ENCODE results near the gene VEPH1.

VEPH1 gene

GRCh38 chr3:157388976-157389375 lies 114.2 kb downstream of the VEPH1 start:
- no peak for DNase-seq (ENCODE audit: low read depth, low spot score)

GRCh38 chr3:157387708-157388435 lies 115.3 kb downstream of the VEPH1 start:
- peak; percentile 44 for DNase-seq (ENCODE audit: low read depth, low spot score)

GRCh38 chr3:157384491-157384890 lies 118.7 kb downstream of the VEPH1 start:
- DNase-seq (ENCODE audit: low read depth, low spot score), result no peak

- no peak for DNase-seq (ENCODE audit: low read depth, low spot score)
Measured at GRCh38 chr3:157384031-157384430, 119.2 kb downstream of the VEPH1 start.

DNA sequence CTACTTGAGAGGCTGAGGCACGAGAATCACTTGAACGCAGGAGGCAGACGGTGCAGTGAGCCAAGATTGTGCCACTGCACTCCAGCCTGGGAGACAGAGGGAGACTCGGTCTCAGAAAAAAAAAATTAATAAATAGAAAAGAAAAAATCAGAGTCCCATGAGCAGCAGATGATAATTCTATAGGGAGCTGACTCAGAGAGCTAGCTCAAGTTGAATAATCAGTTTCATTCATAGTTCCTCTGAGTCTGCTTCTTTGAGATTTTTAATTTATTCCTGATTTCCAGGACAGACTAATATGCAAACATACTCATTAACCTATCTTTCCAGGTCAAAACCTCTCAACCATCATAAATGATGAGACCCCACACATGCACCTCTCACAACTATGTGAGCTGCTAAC lies 121.6 kb downstream of the VEPH1 start:
- no peak for DNase-seq (ENCODE audit: low read depth, low spot score)

DNA sequence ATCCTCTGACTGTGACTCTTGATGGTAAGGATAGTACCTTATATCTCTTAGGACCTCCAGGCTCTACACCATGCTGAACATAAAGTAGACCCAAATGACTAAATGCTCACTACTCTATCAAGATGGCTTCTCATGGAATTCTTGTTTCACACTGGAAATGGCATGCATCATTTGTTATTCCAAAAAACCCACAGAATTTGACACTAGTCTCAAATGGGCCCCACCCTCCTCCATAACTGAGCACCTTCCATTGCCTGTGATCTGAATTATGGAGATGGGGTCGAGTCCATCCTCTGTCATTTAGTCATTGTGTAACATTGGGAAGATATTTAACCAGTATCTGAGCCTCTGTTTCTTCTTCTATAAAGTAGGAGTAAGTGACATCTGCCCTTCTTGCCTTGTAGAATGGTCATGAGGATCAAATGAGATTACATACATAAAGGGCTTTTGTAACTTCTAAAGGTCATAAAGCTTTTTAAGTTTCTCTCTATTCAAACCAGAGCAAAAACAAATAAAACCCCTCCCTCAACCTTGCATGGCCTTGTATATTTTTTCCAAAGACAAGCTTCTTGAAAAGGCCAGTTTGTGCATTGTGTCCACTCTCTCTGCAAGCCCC lies 123.6 kb downstream of the VEPH1 start:
- DNase-seq (ENCODE audit: low read depth, low spot score), result no peak

DNA sequence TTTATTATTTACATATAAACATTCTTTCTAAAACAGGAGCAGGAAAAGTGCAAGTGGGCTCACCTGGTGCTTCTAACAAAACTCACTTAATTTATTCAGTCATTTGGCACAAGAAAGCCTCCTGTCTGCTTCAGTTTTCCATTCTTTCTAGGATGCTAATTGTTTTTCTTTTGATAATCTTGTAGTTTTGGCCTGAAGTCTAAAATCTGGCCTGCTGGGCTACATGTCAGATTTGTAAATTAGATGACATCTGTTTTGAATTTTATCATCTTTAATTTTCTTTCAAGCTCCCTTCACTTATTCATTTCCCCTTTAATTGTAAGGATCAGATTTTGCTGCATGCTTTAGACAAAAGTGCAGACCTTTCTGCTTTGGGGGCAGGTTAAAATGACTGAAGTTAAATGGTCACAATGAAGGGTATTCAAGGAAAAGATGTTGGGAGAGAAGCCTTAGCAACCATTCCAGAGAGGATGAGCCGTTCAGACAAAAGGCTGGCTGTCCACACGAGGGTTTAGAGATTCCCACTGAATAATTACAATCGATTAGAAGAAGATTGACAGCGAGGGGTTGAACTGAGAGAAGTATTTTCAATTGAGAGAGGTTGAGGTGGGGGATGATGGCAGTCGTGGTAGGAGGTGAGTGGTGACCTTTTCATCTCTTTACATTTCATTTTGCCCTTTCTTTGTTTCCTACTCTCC lies 126.5 kb downstream of the VEPH1 start:
- DNase-seq (ENCODE audit: low read depth, low spot score), result no peak

- DNase-seq (ENCODE audit: low read depth, low spot score), result no peak
Measured at GRCh38 chr3:157375342-157375986, 127.8 kb downstream of the VEPH1 start.

- no peak for DNase-seq (ENCODE audit: low read depth, low spot score)
Measured at GRCh38 chr3:157374933-157375332, 128.3 kb downstream of the VEPH1 start.

DNA sequence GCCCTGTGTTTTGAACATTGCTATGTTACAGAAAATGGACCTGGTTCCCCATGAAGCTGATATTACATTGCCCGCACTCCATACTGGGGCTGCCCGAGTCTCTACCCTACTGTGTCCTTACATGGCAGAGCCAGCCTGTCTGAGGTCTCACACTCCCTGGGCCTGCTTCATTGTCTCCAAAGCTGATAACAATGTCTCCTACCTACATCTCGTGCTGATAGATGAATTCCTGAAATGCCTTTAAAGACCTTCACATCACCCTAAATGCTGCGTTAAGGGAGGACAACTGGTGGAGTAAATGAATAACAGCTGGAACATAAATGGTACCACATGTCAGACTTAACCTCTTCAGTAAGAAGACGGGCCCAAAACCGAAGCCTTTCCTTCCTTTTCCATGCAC lies 129.4 kb downstream of the VEPH1 start:
- DNase-seq (ENCODE audit: low read depth, low spot score), result no peak

DNA sequence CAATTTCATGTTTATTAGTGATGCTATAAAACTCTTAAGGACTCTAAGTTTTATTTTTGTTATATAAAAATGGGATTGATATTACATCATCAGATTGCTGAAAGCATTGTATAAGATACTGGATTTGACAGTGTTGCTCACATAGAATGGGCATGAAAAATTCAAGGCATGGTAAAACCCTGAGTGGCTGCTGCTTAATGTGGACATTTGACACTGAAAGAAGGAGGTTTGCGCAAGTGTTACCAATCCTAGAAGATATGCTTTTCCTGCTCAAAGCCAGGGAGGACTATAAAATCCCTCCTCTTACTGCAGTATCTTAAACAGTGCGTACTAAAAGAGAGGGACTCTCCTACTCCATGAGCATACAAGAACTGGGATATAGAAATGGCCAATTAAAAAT lies 132.3 kb downstream of the VEPH1 start:
- DNase-seq (ENCODE audit: low read depth, low spot score), result no peak

- peak; percentile 43 for DNase-seq (ENCODE audit: low read depth, low spot score)
Measured at GRCh38 chr3:157369727-157370421, 133.3 kb downstream of the VEPH1 start.

- DNase-seq (ENCODE audit: low read depth, low spot score), result no peak
Measured at GRCh38 chr3:157368171-157368570, 135.0 kb downstream of the VEPH1 start.

DNA sequence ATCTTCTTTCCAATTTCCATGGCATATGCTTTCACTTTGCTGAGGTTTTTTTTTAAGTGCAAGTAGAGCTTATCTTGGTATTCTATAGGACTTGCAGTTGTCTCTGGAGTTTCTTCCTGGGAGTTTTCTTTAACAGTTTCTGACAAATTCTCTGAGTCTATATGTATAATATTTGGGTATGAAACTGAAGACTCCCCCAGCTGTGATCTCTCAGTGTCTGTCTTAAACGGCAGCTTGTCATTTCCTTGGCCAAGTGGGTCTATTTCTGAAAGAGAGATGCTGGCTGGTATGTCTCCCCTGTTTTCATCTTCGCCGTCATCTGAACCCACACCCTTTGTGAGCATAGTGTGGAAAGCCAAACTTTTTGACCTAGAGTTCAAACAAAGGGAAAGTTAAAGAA lies 139.8 kb downstream of the VEPH1 start:
- no peak for DNase-seq (ENCODE audit: low read depth, low spot score)

DNA sequence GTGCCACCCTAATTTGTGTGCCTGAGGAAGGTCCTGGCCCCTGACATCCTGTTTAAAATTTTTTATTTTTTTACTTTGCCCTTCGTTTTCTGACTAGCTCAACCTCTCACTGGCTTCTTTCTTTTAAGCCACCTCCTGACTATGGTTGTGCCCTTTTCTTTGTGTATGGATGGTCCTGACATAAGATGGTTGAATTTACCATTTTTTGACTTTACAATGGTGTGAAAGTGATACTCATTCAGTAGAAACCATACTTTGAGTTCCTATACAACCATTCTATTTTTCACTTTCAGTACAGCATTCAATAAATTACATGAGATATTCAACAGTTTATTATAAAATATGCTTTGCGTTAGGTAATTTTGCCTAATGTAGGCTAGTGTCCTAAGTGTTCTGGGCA lies 140.9 kb downstream of the VEPH1 start:
- DNase-seq (ENCODE audit: low read depth, low spot score), result no peak

- DNase-seq (ENCODE audit: low read depth, low spot score), result no peak
Measured at GRCh38 chr3:157360044-157360443, 143.2 kb downstream of the VEPH1 start.

DNA sequence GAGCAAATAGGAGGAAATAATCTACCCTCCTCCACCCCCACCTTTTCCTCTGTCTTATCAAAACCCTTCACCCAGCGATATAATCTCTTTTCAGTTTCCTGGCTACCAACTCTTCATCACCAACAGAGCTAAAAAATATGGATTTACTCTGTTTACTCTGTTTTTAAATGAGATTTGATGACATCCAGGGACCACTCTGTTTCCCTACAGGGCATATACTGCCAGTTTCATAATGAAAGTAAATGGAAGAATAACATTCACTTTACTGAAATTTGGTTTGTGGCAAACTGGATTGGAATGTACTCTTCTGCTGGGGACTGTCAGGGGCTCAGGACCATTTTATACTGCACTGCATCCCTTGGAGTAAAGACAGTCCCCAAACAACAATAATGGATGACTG lies 146.7 kb downstream of the VEPH1 start:
- no peak for DNase-seq (ENCODE audit: low read depth, low spot score)

GRCh38 chr3:157355276-157355675 lies 147.9 kb downstream of the VEPH1 start:
- DNase-seq (ENCODE audit: low read depth, low spot score), result no peak

- peak; percentile 2 for DNase-seq (ENCODE audit: low read depth, low spot score)
Measured at GRCh38 chr3:157354722-157355121, 148.5 kb downstream of the VEPH1 start.

DNA sequence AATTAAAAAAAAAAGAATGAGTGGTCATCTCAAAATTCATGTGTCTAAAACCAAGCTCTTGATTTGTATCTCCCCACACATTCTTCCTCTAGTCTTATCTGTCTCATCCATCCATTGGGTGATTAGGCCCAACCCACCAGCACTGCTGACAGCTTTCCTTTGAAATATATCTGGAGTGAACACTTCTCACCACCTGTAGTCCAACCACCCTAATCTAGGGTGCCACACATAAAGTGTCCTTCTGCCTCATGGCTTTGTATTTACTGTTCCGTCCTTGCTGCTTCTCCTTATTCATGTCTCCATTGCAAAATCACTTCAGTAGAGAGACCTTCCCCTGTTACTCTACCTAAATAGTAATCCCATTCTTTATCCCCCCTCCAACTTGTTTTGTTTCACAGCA lies 149.0 kb downstream of the VEPH1 start:
- no peak for DNase-seq (ENCODE audit: low read depth, low spot score)

GRCh38 chr3:157353652-157354051 lies 149.6 kb downstream of the VEPH1 start:
- DNase-seq (ENCODE audit: low read depth, low spot score), result no peak

GRCh38 chr3:157351981-157352380 lies 151.2 kb downstream of the VEPH1 start:
- DNase-seq (ENCODE audit: low read depth, low spot score), result no peak

All from ELF-1 (cell line).